ENCODE measurements around the gene SUPT20HL1.

GRCh38 chrX:24314019-24314635 lies 46.3 kb upstream of the SUPT20HL1 start, which contains the start of gene SUPT20HL2:
- TF ChIP-seq CTCF (IDR thresholded peaks at IDR 0.05) (no peak), EP300 (IDR thresholded peaks at IDR 0.05) (no peak), POLR2A (IDR thresholded peaks at IDR 0.05; ENCODE audit: low read depth) (no peak), POLR2AphosphoS5 (IDR thresholded peaks at IDR 0.05) (no peak)
